Measurements from ENCODE around the gene DLK1. TPM values are rescaled to one million over a fixed set of nuclear protein-coding genes. Genes with fewer than 3 reads are reported as not detected.

DLK1 gene
- total RNA-seq, 2 donors from 2014 or later, result not detected

GRCh38 chr14:100688598-100689461 lies 37.9 kb upstream of the DLK1 start:
- peaks cover 9% of the 10 kb centered on the region for H3K27me3 Mint-ChIP-seq
- H3K4me3 Mint-ChIP-seq, result no peak overlapping the region
- H3K36me3 Mint-ChIP-seq (ENCODE audit: low read depth), result no peaks in the 10 kb centered on the region
- no peak overlapping the region for H3K27ac Mint-ChIP-seq
- H3K9me3 Mint-ChIP-seq, result no peaks in the 10 kb centered on the region
- no peaks in the 10 kb centered on the region for H3K4me1 Mint-ChIP-seq
- no peak for ATAC-seq (replicated peaks)

GRCh38 chr14:100690672-100691071 lies 36.0 kb upstream of the DLK1 start:
- ATAC-seq (replicated peaks), result no peak

GRCh38 chr14:100691395-100692056 lies 35.2 kb upstream of the DLK1 start:
- no peaks in the 10 kb centered on the region for H3K4me1 Mint-ChIP-seq
- peaks cover 13% of the 10 kb centered on the region for H3K27me3 Mint-ChIP-seq
- no peak overlapping the region for H3K4me3 Mint-ChIP-seq
- no peak for ATAC-seq (replicated peaks)
- H3K36me3 Mint-ChIP-seq (ENCODE audit: low read depth), result no peaks in the 10 kb centered on the region
- H3K9me3 Mint-ChIP-seq, result no peaks in the 10 kb centered on the region
- H3K27ac Mint-ChIP-seq, result no peak overlapping the region

More at GRCh38 chr14:100690672-100691071, 36.0 kb upstream of the DLK1 start:
- Mint-ChIP-seq H3K4me1 (no peaks in the 10 kb centered on the region), H3K27me3 (peaks cover 10% of the 10 kb centered on the region), H3K4me3 (no peak overlapping the region), H3K36me3 (ENCODE audit: low read depth) (no peaks in the 10 kb centered on the region), H3K27ac (no peak overlapping the region), H3K9me3 (no peaks in the 10 kb centered on the region)

- peaks cover 18% of the 10 kb centered on the region for H3K27me3 Mint-ChIP-seq
- no peak for ATAC-seq (replicated peaks)
- H3K9me3 Mint-ChIP-seq, result no peaks in the 10 kb centered on the region
- H3K27ac Mint-ChIP-seq, result no peak overlapping the region
- no peaks in the 10 kb centered on the region for H3K4me1 Mint-ChIP-seq
- H3K36me3 Mint-ChIP-seq (ENCODE audit: low read depth), result no peaks in the 10 kb centered on the region
- no peak overlapping the region for H3K4me3 Mint-ChIP-seq
Observed at GRCh38 chr14:100692256-100692655, 34.4 kb upstream of the DLK1 start.

GRCh38 chr14:100692859-100693558 lies 33.7 kb upstream of the DLK1 start:
- no peak for ATAC-seq (replicated peaks)
- no peaks in the 10 kb centered on the region for H3K9me3 Mint-ChIP-seq
- no peaks in the 10 kb centered on the region for H3K4me1 Mint-ChIP-seq
- H3K27ac Mint-ChIP-seq, result no peak overlapping the region
- H3K27me3 Mint-ChIP-seq, result peaks cover 18% of the 10 kb centered on the region
- H3K4me3 Mint-ChIP-seq, result no peak overlapping the region
- H3K36me3 Mint-ChIP-seq (ENCODE audit: low read depth), result no peaks in the 10 kb centered on the region

GRCh38 chr14:100693877-100694578 lies 32.7 kb upstream of the DLK1 start:
- no peaks in the 10 kb centered on the region for H3K9me3 Mint-ChIP-seq
- no peaks in the 10 kb centered on the region for H3K36me3 Mint-ChIP-seq (ENCODE audit: low read depth)
- no peak overlapping the region for H3K27ac Mint-ChIP-seq
- ATAC-seq (replicated peaks), result no peak
- H3K4me3 Mint-ChIP-seq, result no peak overlapping the region
- peaks cover 25% of the 10 kb centered on the region for H3K27me3 Mint-ChIP-seq
- no peaks in the 10 kb centered on the region for H3K4me1 Mint-ChIP-seq

- no peak for ATAC-seq (replicated peaks)
- H3K4me3 Mint-ChIP-seq, result no peak overlapping the region
- no peak overlapping the region for H3K27ac Mint-ChIP-seq
- H3K9me3 Mint-ChIP-seq, result no peaks in the 10 kb centered on the region
- H3K36me3 Mint-ChIP-seq (ENCODE audit: low read depth), result no peaks in the 10 kb centered on the region
- no peaks in the 10 kb centered on the region for H3K4me1 Mint-ChIP-seq
- peaks cover 28% of the 10 kb centered on the region for H3K27me3 Mint-ChIP-seq
Observed at GRCh38 chr14:100694579-100695422, 31.9 kb upstream of the DLK1 start.

- H3K4me3 Mint-ChIP-seq, result no peak overlapping the region
- peaks cover 28% of the 10 kb centered on the region for H3K27me3 Mint-ChIP-seq
- H3K27ac Mint-ChIP-seq, result no peak overlapping the region
- no peaks in the 10 kb centered on the region for H3K9me3 Mint-ChIP-seq
- H3K36me3 Mint-ChIP-seq (ENCODE audit: low read depth), result no peaks in the 10 kb centered on the region
- no peaks in the 10 kb centered on the region for H3K4me1 Mint-ChIP-seq
- no peak for ATAC-seq (replicated peaks)
Observed at GRCh38 chr14:100695423-100695738, 31.3 kb upstream of the DLK1 start.

GRCh38 chr14:100696008-100696407 lies 30.7 kb upstream of the DLK1 start:
- peaks cover 29% of the 10 kb centered on the region for H3K27me3 Mint-ChIP-seq
- H3K4me3 Mint-ChIP-seq, result no peak overlapping the region
- no peaks in the 10 kb centered on the region for H3K36me3 Mint-ChIP-seq (ENCODE audit: low read depth)
- no peak for ATAC-seq (replicated peaks)
- no peak overlapping the region for H3K27ac Mint-ChIP-seq
- H3K4me1 Mint-ChIP-seq, result no peaks in the 10 kb centered on the region
- no peaks in the 10 kb centered on the region for H3K9me3 Mint-ChIP-seq

- Mint-ChIP-seq H3K4me1 (no peaks in the 10 kb centered on the region), H3K9me3 (no peaks in the 10 kb centered on the region), H3K36me3 (ENCODE audit: low read depth) (no peaks in the 10 kb centered on the region), H3K27ac (no peak overlapping the region), H3K4me3 (no peak overlapping the region), H3K27me3 (peaks cover 33% of the 10 kb centered on the region)
- no peak for ATAC-seq (replicated peaks)
Observed at GRCh38 chr14:100696590-100696989, 30.1 kb upstream of the DLK1 start.

GRCh38 chr14:100698066-100698465 lies 28.6 kb upstream of the DLK1 start:
- Mint-ChIP-seq H3K4me1 (no peaks in the 10 kb centered on the region), H3K4me3 (no peak overlapping the region), H3K27ac (no peak overlapping the region), H3K36me3 (ENCODE audit: low read depth) (no peaks in the 10 kb centered on the region), H3K9me3 (no peaks in the 10 kb centered on the region), H3K27me3 (peaks cover 30% of the 10 kb centered on the region)
- ATAC-seq (replicated peaks), result no peak

- Mint-ChIP-seq H3K27ac (no peak overlapping the region), H3K27me3 (peaks cover 24% of the 10 kb centered on the region), H3K4me3 (no peak overlapping the region), H3K4me1 (no peaks in the 10 kb centered on the region), H3K9me3 (no peaks in the 10 kb centered on the region), H3K36me3 (ENCODE audit: low read depth) (no peaks in the 10 kb centered on the region)
- no peak for ATAC-seq (replicated peaks)
Observed at GRCh38 chr14:100698666-100699448, 27.8 kb upstream of the DLK1 start.

- Mint-ChIP-seq H3K4me3 (no peak overlapping the region), H3K4me1 (no peaks in the 10 kb centered on the region), H3K9me3 (no peaks in the 10 kb centered on the region), H3K27me3 (peaks cover 22% of the 10 kb centered on the region), H3K36me3 (ENCODE audit: low read depth) (no peaks in the 10 kb centered on the region), H3K27ac (no peak overlapping the region)
- ATAC-seq (replicated peaks), result no peak
Observed at GRCh38 chr14:100701314-100701713, 25.4 kb upstream of the DLK1 start.

Data from activated T-helper 17 cell treated with anti-CD3 and anti-CD28 coated beads, Interleukin-2, amount 50 U/mL, for 72 hours (primary cell).